ENCODE results near the gene BIN1.
A peak's percentile ranks its signal among the peaks of the same experiment; 100 is the strongest.

BIN1 gene

GRCh38 chr2:127011796-127012195 is 95.2 kb downstream of the BIN1 start:
- no peak for DNase-seq (ENCODE audit: low read depth in 2 of 2)
- TF ChIP-seq CTCF (IDR thresholded peaks at IDR 0.05; ENCODE audit: low read depth, low read length) = no peak
- H3K4me3 ChIP-seq (replicated peaks in 1 of 2; ENCODE audit: low read depth in 2 of 2, low read length in 2 of 2) = no peak overlapping the region

- no peak overlapping the region for H3K4me3 ChIP-seq (replicated peaks in 1 of 2; ENCODE audit: low read depth in 2 of 2, low read length in 2 of 2)
- no peak for DNase-seq (ENCODE audit: low read depth in 2 of 2)
- no peak for TF ChIP-seq CTCF (IDR thresholded peaks at IDR 0.05; ENCODE audit: low read depth, low read length)
Measured at GRCh38 chr2:127011231-127011661, 95.7 kb downstream of the BIN1 start.

- no peak overlapping the region for H3K4me3 ChIP-seq (replicated peaks in 1 of 2; ENCODE audit: low read depth in 2 of 2, low read length in 2 of 2)
- DNase-seq (ENCODE audit: low read depth in 2 of 2) = no peak
- TF ChIP-seq CTCF (IDR thresholded peaks at IDR 0.05; ENCODE audit: low read depth, low read length) = no peak
Measured at GRCh38 chr2:127008265-127009015, 98.5 kb downstream of the BIN1 start.

- no peak for TF ChIP-seq CTCF (IDR thresholded peaks at IDR 0.05; ENCODE audit: low read depth, low read length)
- H3K4me3 ChIP-seq (replicated peaks in 1 of 2; ENCODE audit: low read depth in 2 of 2, low read length in 2 of 2) = no peak overlapping the region
- peak; percentile 56 to 92 for DNase-seq (ENCODE audit: low read depth in 2 of 2)
Measured at GRCh38 chr2:127007652-127008051, 99.3 kb downstream of the BIN1 start.

- DNase-seq (ENCODE audit: low read depth in 2 of 2) = no peak
- no peak overlapping the region for H3K4me3 ChIP-seq (replicated peaks in 1 of 2; ENCODE audit: low read depth in 2 of 2, low read length in 2 of 2)
- no peak for TF ChIP-seq CTCF (IDR thresholded peaks at IDR 0.05; ENCODE audit: low read depth, low read length)
Measured at GRCh38 chr2:127006962-127007361, 100.0 kb downstream of the BIN1 start.

- TF ChIP-seq CTCF (IDR thresholded peaks at IDR 0.05; ENCODE audit: low read depth, low read length) = no peak
- H3K4me3 ChIP-seq (replicated peaks in 1 of 2; ENCODE audit: low read depth in 2 of 2, low read length in 2 of 2) = no peak overlapping the region
- DNase-seq (ENCODE audit: low read depth in 2 of 2) = no peak
Measured at GRCh38 chr2:127004893-127005600, 101.9 kb downstream of the BIN1 start.

Measured in cardiac fibroblast (primary cell).